Transverse colon (tissue), 3 donors: Measurements from ENCODE around the gene CALN1.

Source experiments
- CTCF ChIP-seq, 5 experiments: fragments of 200-600 bp in 3 of 5; fragments of 450-650 bp in 2 of 5; sonication (generic) in 3 of 5; IDR thresholded peaks; 1 replicate in 2 of 5; 2 replicates in 3 of 5; pipeline ENCODE4 v1.5.1; 2016 to 2017; ENCODE audit warnings: antibody characterized with exemption in 5 of 5, inconsistent platforms in 3 of 5, mild to moderate bottlenecking in 2 of 5, moderate library complexity in 1 of 5
- POLR2A ChIP-seq: fragments of 450-650 bp; IDR thresholded peaks from one replicate; pipeline ENCODE4 v1.6.1; 2016; ENCODE audit warnings: antibody characterized with exemption, mild to moderate bottlenecking, moderate library complexity

GRCh38 chr7:72437061-72437585 is 25.0 kb upstream of the CALN1 start:
- no peak for TF ChIP-seq CTCF (IDR thresholded peaks at IDR 0.05)
- TF ChIP-seq POLR2A, result no peak
